IPS-18c (cell line): Measurements from ENCODE around the gene SARDH.
"Not testable (repeated sequence)": the region's sequence is repeated elsewhere in the genome, so short reads cannot be mapped to it uniquely, and the experiment has no call there.

ENCODE experiments used
- H3K4me3 ChIP-seq: 2 replicates; pipeline ENCODE4 v1.7.0; 2013; ENCODE audit warnings: low read depth, mild to moderate bottlenecking, low read length, moderate library complexity; ENCODE audit not compliant: insufficient read depth
- H3K9me3 ChIP-seq: one replicate; pipeline ENCODE4 v1.6.1; 2013; ENCODE audit warnings: mild to moderate bottlenecking, low read length, moderate library complexity; ENCODE audit not compliant: control insufficient read depth, insufficient read depth

Gene SARDH

DNA sequence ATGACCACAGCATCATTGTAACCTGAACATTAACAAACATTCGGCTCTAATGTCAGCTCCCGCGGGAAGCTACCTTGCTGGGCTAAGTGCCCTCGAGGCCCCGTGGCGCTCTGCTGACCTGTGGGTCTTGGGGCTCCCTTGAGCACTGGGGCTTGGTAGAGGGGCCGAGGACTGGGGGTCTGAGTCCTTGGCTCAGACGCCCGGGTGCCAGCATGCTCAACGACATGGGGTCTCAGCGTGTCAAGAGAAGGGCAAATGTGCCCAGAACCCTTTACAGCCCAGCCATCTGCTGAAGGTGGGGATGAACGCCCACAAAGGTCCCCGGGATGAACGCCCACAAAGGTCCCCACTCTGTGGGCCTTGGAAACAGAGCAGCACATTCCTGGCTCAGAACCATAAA lies 39.7 kb upstream of the SARDH start:
- Histone ChIP-seq H3K4me3 (no peak overlapping the region), H3K9me3 (no peaks in the 10 kb centered on the region)

DNA sequence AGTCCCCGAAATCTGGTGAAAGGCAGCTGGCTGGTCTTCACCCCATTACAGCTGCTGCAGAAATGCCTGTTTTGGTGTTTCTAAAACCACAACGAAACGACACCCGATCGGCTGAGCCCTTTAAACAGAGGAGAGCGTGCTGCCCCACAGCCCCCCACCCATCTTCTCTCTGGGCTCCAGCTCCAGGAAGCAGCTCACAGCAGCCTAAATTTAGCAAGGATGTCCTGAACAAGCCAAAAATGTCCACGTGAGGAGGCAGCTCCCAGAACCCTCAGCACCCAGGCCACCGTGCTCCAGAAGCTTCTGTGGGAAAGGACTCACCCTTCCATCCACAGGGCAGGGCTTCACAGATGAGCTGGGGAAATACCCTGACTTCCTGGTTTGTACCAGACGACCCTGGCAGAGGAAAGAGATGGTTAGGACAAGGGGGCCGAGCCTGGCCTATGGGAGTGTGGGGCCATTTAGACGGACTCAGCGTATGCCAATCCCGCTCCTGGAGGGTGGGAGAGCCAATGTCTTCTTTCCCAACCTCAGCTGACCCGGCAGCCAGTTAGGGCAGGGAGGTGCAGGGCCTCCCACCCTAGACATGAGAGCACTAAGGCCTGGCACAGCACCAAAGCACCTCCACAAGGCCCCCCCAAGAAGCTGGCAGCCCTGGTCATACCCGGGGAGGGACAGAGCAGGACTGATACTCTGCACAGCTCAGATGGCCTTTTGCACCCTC lies 39.1 kb upstream of the SARDH start:
- Histone ChIP-seq H3K9me3 (no peaks in the 10 kb centered on the region), H3K4me3 (no peak overlapping the region)

DNA sequence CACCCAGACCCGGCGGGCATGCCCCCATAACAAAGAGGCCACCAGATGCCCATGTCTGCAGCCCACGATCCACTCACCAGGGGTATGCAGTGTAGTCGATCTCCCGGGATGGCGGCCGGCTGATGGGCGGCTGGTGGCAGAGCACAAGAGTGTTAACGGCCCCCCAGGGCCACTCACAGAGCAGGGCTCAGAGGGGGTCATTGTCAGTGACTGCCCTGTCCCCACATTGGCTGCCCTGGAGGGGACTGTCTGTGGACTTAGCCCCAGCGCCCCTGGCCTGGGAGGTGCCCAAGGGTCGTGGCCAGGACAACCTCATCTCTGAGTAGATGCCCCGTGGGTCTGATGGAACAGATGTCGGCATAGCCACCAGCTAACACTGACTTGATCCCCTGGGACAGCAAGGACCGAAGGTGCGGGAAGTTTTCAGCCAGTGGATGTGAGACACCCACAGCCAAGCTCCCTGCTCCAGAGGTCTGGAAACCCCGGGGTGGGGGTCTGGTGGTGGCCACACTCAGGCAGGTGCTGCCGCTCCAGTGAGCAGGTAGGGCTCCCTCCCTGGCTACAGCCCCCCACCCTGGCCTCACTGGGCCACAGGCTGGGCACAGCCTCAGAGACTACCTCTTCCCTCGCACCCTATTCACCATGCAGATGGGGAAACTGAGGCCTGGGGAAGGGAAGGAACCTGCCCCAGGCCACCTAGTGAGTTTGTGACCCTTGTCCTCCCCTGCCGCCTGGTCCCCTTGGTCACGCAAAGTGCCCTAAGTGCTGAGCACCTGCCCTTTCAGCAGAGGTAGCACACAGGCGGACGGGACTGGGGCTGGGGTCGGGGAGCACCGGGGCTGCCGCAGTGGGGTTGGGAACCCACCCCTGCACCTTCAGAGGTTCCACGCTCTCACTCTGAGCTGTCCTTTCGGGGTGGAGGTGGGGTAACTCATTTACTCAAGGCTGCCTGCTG lies 38.1 kb upstream of the SARDH start:
- no peaks in the 10 kb centered on the region for H3K9me3 ChIP-seq
- H3K4me3 ChIP-seq, result no peak overlapping the region; the same call in 1 of the 2 replicates

DNA sequence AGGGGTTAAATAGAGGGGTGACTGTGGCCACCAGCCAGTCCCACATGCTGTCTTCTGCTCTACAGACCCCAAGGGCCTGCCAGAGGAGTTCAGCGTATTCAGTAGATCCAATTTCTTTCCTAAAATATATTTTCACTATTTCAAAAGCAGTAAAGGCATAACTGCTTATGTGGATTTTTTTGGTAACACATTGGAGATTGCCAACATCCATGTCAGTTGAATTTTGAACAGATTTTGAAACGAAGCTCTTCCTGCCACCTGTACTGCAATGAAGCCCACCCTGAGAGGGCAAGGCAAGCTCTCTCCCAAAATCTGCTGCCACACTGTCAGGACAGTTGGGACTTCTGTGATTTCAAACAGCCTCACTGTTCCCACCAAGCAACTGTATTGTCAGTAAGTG lies 37.1 kb upstream of the SARDH start:
- no peak overlapping the region for H3K4me3 ChIP-seq
- H3K9me3 ChIP-seq, result no peaks in the 10 kb centered on the region

DNA sequence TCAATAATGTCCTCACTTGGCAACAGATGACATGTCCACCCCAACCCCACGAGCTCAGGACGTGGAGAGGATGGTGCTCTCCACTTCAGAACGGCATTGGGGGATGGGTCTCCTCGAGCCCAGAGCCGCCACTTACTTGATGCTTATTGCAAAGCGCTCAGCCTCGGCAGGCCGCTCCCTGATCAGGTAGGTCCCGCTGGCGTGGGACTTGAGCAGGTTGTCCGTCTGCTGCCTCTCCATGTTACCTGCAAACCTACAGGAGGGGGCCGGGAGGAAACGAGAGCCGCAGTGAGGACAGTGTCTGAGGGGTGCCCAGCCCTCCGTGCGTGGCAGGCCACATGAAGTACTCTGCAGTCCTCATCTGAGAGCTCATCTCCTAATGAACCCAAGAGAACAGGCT lies 36.6 kb upstream of the SARDH start:
- Histone ChIP-seq H3K4me3 (no peak overlapping the region), H3K9me3 (no peaks in the 10 kb centered on the region)

DNA sequence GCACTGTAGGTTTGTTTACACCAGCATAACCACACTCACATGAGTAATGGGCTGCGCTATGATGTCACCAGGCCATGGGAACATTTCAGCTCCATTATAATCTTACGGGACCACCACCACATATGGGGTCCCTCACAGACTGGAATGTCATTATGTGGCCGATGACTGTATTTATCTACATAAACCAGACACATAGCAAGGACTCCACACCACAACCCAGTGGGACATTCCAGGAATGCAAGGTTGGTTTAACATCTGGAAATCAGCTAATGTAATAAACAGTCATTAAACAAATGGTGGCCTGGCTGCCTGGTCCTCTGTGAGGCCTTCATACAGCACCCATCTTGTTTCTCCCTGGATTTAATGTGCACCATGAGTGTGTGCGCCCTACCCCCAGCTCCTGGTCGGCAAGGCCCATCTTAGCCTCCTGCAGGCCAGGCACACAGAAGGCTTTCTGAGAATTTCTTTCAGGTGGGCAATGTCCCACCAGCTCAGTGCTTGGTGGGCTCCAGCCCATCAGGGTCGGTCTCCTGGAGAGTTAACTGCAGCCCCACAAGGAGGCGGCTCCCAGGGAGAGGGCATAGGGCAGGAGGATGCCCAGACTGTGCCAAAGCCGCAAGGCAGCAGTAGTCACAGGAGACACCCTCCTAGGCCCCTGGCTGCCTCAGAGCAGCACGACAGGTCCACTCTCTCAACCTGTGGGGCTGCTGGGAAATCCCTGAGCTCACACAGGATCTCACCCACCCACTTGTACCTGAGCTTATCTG lies 35.9 kb upstream of the SARDH start:
- Histone ChIP-seq H3K4me3 (no peak overlapping the region), H3K9me3 (no peaks in the 10 kb centered on the region)

DNA sequence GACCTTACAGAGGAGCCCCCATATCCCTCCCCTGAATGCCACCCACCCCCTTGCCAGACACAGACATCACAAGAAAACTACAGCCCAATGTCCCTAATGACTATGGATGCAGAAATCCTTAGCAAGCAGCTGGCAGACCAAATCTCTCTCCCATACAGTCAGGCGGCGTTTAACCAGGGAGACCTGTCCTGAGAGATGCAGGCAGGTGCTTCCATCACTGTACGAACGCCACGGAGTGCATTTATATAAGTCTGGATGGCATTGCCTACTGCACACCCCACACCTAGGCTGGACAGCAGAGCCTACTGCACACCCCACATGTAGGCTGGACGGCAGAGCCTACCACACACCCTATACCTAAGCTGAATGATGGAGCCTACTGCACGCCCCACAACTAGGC lies 34.4 kb upstream of the SARDH start:
- no peaks in the 10 kb centered on the region for H3K9me3 ChIP-seq

DNA sequence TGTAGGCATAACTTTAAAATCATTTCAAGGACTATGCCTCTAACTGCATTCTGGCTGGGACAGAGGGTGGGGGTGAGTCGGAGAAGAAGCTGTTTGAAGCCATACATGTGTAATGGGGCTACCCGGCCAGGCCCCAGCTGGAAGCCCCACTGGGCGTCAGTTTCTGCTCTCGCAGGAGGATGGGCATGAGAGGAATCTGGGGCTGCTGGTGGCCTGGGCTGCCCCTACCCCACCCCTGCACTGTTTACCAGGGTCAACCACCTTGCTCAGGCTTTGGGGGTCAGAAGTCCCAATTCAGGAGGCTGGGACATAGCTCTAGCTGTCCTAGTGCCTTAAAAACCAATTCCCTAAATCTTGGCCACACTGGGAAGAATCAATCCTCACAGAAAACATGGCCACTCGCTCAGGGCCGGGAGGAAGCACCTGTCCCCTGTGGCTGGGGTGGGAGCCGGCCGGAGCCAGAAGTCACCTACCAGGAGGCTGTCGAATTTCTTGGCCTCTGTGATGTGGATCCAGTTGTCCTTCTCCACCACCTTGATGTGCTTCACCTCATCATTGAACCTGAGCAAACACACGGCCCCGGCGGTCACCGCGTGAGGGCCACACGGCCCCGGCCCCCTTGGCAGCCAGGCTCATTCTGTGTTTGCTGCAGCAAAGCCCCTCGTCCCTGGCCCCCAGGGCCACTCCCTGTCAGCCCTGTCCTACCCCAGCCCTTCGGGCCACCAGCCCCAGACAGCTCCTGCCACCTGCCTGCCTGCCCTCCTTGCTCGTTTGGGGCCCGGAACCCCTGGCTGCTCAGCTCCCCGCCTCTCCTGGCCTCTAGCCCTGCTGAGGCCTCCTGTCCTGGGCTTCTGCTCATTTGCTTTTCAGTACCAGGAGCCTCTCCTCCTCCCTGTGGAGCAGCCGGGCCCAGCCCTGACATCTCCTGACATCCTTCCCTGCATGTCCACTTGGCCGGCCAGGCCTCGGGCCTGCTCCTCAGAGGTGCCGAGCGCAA lies 33.6 kb upstream of the SARDH start:
- Histone ChIP-seq H3K4me3 (no peak overlapping the region), H3K9me3 (no peaks in the 10 kb centered on the region)

More for the DNA sequence above, 34.4 kb upstream of the SARDH start:
- H3K4me3 ChIP-seq, result no peak overlapping the region

DNA sequence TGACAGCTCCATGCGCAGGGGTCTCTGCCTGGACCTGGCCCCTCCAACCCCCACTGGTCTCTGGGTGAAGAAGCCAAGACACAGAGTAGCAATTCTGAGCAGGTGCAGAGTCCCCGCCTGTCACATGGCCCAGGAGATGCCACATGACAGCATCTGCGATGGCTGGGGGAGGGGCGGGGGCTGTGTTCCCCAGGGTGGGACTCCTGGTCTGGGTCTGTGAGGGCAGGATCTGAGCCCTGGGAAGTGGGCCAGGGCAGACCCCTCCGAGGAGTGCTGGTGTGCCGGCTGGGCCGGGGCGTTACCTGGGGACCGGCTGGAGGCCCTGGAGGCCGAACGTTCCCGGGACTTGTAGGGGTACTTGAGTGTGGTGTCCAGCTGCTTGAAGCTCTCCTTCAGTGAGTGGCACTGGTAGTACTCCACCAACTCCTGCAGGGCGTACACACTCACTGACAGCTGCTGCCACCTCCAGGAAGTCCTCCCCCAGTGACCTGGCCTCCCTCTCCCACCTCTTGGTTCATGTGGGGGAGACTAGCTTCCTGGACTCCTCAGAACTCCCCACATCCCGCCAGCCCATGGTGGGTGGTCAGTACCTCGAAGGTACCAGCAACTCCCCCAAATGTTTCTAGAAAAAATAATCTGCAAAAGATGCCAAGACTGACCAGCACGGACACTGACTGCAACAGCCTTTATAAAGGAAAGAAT lies 32.1 kb upstream of the SARDH start:
- Histone ChIP-seq H3K9me3 (no peaks in the 10 kb centered on the region), H3K4me3 (no peak overlapping the region)

DNA sequence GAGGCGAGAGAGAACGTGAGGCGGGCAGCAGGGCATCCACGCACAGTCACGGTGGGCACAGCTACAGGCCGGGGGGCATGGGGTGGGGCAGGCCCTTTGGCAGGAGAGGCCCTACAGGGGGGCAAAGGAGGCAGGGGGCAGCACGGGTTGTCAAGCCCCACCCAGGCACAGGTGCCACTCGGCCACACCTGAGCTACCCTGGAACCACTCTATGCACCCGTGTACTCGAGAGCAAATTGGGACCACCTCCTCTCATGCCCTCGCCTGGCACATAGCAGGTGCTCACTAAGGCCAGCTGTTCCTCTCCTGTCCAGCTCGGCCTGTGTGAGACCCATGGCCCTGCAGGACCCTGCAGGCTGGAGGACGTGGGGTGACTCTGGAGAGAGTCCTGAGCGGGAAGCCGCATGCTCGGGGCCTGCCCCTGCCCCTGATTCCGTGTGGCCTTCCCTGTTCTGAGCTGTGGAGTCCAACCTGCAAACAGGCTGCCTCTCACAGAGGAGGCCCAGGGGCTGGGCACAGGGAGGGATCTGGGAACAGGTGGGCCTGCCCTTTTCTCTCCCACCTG lies 31.4 kb upstream of the SARDH start:
- Histone ChIP-seq H3K9me3 (no peaks in the 10 kb centered on the region), H3K4me3 (no peak overlapping the region)

DNA sequence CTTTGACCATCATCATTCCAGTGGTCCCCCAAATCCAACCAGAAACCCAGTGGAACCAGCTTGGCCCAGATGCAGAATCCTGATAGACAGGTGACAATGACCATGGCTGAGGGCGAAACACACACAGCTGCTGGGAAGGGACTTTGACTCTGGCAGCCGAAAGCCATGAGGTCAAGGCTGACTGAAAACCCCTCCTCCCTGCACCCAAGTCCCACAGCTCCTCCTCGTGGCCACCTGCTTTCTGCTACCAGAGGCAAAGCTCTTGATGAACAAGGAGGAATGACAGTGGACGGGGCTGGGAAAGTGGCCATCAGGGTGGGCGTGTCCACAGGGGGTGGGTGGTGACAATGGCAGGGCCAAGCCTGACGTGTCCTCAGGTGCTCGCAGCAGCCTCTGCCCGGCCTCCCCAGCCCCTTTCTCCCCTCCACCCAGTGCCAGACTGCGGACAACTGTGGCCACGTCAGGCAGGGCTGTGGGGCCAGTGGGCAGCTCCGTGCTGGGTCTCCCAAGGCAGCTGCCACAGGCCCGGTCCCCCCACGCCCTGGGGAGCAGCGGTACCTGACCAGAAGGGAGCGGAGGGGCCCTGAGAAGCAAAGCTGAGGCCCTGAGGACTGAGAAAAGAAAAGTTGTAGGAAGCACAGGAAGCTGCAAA lies 30.8 kb upstream of the SARDH start:
- Histone ChIP-seq H3K9me3 (no peaks in the 10 kb centered on the region), H3K4me3 (no peak overlapping the region)

DNA sequence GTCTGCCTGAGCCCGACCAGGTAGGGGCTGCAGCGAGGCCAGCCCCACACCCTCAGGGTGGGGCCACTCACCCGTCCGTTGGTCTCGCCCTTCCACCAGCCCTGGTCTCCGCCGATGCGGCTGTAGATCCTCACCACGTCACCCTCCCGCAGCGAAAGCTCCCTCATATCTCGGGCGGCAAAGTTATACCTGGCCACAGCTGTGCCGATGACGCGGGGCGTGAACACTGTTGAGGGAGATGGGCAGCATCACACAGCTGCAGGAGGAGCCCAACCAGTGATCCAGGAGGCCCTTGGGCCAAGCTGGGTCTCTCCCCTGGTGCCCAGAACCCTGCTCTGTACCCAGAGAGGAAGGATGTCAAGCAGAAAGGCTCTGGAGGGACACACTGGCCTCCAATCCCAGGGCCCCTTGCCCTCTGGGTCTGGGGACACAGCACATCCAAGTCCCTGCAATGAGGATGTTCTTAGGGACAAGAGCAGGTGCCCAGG lies 30.3 kb upstream of the SARDH start:
- no peaks in the 10 kb centered on the region for H3K9me3 ChIP-seq
- no peak overlapping the region for H3K4me3 ChIP-seq

DNA sequence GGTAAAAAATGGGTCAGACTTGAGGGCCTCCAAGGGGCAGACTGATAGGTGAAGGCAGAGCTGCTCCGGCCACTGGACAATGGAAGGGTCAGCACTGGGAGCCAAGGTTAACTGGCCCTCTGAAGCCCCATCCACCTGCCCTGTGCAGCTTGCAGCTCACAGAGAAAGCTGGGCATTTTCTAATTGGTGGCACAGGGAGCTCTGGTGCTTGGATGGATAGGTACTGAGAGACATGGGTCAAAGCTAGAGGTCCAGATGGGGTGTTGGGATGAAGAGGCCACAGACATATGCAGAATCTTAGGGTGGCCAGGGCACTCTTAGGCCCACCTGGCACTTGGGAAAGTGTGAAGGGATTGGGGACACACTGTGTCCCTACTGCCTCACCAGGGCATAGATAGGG lies 29.5 kb upstream of the SARDH start:
- Histone ChIP-seq H3K9me3 (no peaks in the 10 kb centered on the region), H3K4me3 (no peak overlapping the region)

DNA sequence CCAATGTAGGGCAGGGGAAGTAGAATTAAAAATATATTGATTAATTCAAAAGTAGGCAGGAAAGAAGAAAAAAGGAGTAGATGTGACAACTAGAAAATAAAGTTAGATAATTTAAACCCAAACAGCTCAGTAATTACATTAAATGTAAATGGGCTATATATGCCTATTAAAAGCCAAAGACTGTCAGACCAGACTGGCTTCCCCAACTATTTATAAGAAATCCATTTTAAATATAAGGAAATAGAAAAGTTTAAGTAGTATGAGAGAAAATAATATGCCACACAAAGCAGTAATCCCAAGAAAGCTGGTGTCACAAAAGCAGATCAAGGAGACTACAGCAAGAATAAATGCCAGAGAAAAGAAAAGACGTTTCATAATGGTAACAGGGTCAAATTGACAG lies 28.9 kb upstream of the SARDH start:
- Histone ChIP-seq H3K4me3 (no peak overlapping the region), H3K9me3 (no peaks in the 10 kb centered on the region)

DNA sequence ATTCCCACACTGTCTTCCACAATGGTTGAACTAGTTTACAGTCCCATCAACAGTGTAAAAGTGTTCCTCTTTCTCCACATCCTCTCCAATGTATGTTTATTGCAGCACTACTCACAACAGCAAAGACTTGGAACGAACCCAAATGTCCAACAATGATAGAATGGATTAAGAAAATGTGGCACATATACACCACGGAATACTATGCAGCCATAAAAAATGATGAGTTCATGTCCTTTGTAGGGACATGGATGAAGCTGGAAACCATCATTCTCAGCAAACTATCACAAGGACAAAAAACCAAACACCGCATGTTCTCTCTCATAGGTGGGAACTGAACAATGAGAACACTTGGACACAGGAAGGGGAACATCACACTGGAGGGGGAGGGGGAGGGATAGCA lies 28.1 kb upstream of the SARDH start:
- H3K4me3 ChIP-seq, H3K9me3 ChIP-seq: not testable (repeated sequence)
